ENCODE data around the gene ING4.

The ING4 gene

DNA sequence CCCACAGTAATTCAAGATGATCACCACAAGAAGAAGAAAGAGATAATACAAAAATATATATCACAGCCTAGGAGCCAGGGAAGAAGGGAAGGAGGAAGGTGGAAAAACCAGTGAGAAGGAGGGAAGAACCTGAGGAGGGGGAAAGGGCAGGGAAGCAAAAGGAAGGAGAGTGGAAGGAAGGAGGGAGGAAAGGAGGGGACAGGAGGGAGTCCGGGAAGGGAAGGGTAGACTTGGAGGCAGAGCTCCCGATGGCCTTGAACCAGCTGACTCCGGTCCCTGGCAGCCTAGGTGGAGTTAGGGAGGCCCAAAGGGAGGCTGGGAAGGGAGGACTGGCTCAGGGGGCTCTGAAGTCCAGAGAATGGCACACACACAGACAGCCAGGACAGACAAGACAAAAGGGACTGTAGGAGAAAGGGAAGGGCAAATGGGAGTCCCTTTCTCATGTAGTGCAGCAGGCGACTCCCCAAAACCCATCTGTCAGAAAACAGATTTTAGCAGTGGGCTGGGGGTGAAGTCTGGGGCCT lies 31.0 kb upstream of the ING4 start:
- TF ChIP-seq, protein P1, sequence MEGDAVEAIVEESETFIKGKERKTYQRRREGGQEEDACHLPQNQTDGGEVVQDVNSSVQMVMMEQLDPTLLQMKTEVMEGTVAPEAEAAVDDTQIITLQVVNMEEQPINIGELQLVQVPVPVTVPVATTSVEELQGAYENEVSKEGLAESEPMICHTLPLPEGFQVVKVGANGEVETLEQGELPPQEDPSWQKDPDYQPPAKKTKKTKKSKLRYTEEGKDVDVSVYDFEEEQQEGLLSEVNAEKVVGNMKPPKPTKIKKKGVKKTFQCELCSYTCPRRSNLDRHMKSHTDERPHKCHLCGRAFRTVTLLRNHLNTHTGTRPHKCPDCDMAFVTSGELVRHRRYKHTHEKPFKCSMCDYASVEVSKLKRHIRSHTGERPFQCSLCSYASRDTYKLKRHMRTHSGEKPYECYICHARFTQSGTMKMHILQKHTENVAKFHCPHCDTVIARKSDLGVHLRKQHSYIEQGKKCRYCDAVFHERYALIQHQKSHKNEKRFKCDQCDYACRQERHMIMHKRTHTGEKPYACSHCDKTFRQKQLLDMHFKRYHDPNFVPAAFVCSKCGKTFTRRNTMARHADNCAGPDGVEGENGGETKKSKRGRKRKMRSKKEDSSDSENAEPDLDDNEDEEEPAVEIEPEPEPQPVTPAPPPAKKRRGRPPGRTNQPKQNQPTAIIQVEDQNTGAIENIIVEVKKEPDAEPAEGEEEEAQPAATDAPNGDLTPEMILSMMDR (IDR thresholded peaks at IDR 0.05; ENCODE audit: low read depth, low read length): no peak
- DNase-seq (ENCODE audit: extremely low read depth, low read depth): no peak

DNA sequence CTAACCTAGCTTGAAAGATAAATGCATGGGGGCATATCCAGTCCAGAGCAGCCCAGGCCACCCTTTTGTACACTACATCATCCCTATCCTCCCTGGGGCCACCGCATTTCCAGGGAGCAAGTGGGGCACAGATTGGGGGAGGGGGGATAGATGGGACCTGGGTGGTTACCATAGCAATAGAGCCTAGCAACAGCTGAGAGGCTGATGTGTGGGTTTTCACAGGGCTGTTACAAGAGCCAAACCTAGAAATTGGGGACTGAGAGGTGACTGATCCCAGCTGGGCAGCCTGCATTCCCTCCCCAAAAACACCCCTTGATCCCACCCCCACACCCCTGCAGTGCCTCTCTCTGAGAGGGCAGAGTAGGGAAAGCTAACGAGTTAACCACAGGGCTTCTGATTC lies 30.0 kb upstream of the ING4 start:
- DNase-seq (ENCODE audit: extremely low read depth, low read depth): no peak
- TF ChIP-seq, protein P1 (IDR thresholded peaks at IDR 0.05; ENCODE audit: low read depth, low read length): no peak

DNA sequence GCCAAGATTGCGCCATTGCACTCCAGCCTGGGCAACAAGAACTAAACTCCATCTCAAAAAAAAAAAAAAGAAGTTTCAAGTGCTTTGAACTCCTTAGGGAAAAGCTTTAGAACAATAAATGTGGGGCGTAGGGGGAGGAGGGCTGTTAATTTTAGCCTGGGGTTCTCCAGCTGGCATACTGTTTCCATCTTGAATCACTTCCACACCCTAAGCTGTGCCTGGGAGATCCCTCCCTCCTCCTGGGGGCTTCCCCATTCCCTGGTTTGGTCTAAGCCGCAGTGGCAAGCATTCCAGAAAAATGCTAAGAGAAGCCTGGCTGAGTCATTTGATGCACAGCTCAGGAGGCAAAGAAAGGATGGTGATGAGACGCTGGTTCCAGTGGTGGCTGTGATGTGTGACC lies 28.6 kb upstream of the ING4 start:
- TF ChIP-seq, protein P1 (IDR thresholded peaks at IDR 0.05; ENCODE audit: low read depth, low read length): no peak
- DNase-seq (ENCODE audit: extremely low read depth, low read depth): no peak

DNA sequence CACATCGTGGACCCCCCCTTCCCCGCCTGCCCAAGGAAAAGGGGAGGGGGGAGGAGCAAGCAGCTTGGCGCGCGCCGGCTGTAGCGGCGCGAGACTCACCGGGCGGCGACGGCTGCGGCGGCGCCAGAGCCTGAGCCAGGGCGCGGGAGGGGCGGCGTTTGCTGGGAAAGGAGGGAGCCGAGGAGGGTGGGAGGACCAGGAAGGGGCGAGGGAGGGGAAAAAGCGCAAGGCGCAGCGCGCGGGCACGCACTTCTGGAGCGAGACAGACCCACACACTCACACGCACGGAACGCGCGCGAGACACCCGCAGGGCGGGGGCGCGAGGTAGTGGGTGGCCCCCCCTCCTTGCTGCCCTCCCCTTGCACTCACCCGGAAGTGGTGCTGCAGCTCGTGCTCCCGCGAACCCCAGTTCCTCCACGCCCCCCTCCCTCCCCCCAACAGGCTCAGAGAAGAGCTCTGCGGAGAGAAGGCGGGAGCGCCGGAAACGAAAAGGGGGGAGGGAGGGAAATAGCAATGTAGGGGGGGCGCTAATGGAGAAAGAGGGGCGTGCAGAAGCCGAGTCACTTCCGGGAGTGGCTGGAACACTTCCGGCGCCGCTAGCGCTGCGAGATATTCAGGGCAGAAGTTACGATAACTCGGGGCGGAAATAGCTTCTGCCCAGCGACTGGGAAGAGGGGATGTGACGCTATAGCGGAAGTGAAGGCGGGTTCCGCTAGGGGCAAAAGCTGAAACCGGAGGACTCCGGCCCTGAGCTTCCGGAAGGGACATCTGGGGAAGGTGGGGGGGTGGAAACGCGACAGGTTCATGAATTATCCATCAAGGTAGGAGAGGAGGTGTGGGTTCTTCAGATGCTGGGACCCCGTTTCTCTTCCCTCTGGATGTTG lies 26.3 kb upstream of the ING4 start, which contains the start of gene ZNF384:
ZNF384 (minus strand) TSS at position 377 of the 884 bp plus-strand sequence. CDS start 9,855 bp downstream, outside the sequence.
- peak; percentile 99 for DNase-seq (ENCODE audit: extremely low read depth, low read depth)

DNA sequence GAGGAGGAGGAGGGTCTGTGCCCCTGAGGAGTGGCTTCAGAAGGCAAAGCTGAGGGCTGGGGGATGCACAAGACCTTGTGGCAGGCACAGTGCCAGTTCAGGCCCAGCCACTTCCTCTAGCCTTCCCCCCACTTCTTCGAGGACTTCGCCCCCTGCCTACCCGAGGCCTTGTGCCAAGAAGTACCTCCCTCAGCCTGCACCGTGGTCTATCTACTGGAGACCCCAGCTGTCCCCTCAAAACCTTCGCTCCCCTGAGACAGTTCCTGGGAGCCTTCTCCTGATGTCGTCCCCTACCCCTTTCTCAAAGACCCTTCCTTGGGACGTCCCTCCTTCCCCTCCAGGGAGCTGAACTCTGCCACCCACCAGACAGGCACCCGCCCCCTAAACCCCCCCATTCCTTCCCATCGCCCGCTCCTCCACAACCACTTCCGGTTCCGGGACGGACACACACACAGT lies 25.7 kb upstream of the ING4 start:
- TF ChIP-seq, protein P1 (IDR thresholded peaks at IDR 0.05; ENCODE audit: low read depth, low read length): no peak
- no peak for DNase-seq (ENCODE audit: extremely low read depth, low read depth)

More for the DNA sequence above, 26.3 kb upstream of the ING4 start, which contains the start of gene ZNF384:
- TF ChIP-seq, protein P1 (IDR thresholded peaks at IDR 0.05; ENCODE audit: low read depth, low read length): peak; percentile 7

DNA sequence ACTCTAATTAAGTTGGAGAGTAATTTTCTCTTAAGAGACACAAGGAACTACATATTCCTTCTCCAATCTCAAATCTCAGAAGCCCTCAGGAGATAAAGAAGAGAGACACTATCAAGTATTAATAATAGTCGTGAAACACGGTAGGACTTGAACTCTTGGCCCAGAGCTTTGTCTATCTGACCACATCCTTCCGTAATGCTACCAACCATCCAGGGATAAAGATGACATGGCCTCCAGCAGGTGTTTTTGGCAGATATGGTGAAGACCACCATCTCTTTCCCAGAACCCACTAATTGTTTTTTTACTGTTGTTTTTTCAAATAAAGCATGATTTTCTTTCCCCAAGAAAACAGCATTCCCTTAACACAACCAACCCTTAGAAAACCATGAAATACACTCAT lies 22.9 kb upstream of the ING4 start:
- TF ChIP-seq, protein P1 (IDR thresholded peaks at IDR 0.05; ENCODE audit: low read depth, low read length): no peak

DNA sequence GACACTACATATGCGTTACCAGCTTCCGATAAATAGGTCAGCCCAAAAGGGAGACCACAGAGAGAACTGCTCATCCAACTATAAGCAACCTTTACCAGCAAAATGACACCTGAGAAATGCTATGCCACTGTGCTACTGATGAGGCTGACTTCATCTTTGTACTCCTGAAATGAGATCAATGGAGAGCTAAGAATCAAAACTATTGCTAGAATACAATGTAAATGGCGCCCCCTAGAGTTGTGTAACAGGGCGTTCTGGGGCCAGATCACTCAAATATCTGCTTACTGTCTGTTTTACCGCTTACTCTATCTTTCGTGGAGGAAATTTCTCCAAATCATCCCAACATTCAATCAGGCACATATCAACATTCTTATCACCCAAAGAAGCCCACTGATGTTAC lies 21.7 kb upstream of the ING4 start:
- no peak for DNase-seq (ENCODE audit: extremely low read depth, low read depth)
- TF ChIP-seq, protein P1 (IDR thresholded peaks at IDR 0.05; ENCODE audit: low read depth, low read length): peak; percentile 36

More for the DNA sequence above, 22.9 kb upstream of the ING4 start:
- DNase-seq (ENCODE audit: extremely low read depth, low read depth): no peak

Data from AG09319 (cell line).